GM21825 (cell line): ENCODE results near the gene CLASRP.
A peak's percentile ranks its signal among the peaks of the same experiment; 100 is the strongest.
"Not testable (repeated sequence)": the region's sequence is repeated elsewhere in the genome, so short reads cannot be mapped to it uniquely, and the experiment has no call there.

Experiments used
- ATAC-seq: cut with Tn5 transposase; IDR thresholded peaks from one replicate; pipeline ENCODE4 v1.9.1; 2021; ENCODE audit warnings: mild to moderate bottlenecking, moderate library complexity; ENCODE audit not compliant: unreplicated experiment

CLASRP gene, protein sequence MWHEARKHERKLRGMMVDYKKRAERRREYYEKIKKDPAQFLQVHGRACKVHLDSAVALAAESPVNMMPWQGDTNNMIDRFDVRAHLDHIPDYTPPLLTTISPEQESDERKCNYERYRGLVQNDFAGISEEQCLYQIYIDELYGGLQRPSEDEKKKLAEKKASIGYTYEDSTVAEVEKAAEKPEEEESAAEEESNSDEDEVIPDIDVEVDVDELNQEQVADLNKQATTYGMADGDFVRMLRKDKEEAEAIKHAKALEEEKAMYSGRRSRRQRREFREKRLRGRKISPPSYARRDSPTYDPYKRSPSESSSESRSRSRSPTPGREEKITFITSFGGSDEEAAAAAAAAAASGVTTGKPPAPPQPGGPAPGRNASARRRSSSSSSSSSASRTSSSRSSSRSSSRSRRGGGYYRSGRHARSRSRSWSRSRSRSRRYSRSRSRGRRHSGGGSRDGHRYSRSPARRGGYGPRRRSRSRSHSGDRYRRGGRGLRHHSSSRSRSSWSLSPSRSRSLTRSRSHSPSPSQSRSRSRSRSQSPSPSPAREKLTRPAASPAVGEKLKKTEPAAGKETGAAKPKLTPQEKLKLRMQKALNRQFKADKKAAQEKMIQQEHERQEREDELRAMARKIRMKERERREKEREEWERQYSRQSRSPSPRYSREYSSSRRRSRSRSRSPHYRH

DNA sequence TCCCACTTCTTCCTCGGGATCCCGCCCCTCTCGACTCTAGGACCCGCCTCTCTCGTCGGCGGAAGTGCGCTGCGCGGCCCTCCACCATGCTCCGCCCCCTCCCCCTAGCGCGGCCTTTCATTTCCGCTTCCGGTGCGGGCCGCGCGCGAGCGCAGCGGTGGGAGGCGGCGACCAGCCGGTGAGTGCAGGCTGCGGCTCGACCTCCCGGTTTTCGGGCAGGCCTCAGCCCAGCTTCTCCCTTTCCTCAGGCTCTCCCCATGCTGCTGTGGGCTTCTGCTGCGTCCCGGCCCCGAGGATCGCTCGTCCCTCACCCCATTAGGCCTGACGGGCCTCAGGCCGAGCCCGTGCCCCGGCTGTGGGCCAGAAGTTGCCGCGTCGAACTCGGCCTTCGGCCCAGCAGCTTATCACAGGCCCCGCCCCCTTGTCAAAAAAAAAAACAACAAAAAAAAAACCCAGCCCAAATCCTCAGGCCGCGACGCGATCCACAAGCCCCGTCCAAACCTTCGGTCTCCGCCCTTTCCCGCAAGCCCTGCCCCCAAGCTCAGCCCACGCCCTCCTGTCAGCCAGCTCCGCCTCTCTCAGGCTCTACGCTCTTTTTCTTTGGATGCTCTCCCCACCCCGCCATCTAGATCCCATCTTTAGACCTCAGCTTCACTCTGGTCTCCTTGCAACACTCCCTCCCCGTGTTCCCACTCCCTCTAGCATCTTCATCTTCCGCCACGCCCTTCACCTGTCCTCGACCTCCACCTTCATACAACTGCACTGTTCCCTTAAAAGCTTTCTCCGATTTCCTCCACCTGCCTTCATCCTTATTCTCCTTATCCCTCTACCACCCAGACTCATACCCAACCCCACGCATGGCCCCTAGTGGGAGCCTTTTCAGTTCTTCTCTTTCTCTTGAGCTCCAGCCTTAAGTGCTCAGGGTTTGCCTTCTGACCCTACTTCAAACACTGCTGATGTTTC, at the start of gene CLASRP:
TSS of gene CLASRP (plus strand) at position 115 of the 963 bp plus-strand sequence. CDS start 1,168 bp downstream, outside the sequence.
- ATAC-seq: peak; percentile 81

DNA sequence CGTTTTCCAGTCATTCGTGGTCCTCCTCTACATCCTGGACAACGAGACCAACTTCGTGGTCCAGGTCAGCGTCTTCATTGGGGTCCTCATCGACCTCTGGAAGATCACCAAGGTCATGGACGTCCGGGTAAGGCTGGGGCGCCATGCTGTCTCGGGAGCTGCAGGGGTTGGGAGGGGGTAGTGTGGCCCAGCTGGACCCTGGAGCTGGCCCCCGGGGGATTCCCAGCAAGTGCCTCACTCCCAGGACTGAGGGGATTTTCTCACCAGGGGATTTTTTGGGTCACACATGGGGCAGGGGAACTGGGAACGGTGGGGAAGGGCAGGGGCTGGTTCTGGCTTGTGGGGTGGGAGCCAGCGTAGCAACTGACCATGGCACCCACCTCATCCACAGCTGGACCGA, 48.4 kb upstream of the CLASRP start:
- no peak for ATAC-seq

DNA sequence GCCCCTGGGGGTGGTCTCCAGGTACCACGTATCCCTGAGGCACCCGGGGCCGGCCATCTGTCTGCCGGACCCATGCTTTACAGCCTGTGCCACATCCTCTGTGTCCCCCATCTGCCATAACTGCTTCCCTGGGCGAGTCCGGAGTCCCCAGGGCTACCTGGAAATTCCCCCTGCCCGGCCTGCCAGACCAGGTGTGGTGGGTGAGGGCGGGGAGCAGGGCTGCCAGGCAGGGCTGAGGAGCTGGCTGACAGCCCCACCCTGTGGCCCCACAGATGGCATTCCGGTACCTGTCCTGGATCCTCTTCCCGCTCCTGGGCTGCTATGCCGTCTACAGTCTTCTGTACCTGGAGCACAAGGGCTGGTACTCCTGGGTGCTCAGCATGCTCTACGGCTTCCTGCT, 47.9 kb upstream of the CLASRP start:
- no peak for ATAC-seq

DNA sequence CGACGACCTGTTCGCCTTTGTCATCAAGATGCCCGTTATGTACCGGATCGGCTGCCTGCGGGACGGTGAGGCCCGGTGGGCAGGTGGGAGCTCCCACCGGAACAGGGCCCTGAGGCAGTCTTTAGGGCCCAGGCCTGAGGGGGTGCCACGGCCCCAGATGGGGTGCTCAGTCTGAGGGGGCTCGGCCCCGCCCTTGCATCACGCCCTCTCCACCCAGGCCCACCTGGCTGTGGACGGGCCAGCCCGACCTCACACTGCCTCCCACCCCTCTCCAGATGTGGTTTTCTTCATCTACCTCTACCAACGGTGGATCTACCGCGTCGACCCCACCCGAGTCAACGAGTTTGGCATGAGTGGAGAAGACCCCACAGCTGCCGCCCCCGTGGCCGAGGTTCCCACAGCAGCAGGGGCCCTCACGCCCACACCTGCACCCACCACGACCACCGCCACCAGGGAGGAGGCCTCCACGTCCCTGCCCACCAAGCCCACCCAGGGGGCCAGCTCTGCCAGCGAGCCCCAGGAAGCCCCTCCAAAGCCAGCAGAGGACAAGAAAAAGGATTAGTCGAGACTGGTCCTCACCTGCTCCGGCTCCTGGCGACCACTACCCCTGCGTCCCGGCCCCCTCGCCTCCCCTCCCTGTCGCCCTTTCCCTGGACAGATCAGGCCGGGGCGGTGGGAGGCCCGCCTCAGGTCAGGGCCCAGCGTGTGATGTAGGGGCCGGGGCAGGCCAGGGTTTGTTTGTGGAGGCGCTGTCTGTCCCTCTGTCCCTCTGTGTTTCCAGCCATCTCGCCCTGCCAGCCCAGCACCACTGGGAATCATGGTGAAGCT, 46.3 kb upstream of the CLASRP start:
- no peak for ATAC-seq

DNA sequence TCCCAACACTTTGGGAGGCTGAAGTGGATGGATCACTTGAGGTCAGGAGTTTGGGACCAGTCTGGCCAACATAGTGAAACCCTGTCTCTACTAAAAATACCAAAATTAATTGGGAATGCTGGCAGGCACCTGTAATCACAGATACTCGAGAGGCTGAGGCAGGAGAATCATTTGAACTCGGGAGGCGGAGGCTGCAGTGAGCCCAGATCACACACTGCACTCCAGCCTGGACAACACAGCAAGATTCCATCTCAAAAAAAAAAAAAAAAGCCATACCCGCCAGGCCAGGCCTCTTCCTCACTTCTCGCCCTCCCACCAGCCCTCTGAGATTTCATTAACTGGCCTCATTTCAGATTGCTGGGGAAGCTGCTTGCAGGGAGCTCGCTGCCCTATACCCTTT, 45.3 kb upstream of the CLASRP start:
- ATAC-seq: no peak

DNA sequence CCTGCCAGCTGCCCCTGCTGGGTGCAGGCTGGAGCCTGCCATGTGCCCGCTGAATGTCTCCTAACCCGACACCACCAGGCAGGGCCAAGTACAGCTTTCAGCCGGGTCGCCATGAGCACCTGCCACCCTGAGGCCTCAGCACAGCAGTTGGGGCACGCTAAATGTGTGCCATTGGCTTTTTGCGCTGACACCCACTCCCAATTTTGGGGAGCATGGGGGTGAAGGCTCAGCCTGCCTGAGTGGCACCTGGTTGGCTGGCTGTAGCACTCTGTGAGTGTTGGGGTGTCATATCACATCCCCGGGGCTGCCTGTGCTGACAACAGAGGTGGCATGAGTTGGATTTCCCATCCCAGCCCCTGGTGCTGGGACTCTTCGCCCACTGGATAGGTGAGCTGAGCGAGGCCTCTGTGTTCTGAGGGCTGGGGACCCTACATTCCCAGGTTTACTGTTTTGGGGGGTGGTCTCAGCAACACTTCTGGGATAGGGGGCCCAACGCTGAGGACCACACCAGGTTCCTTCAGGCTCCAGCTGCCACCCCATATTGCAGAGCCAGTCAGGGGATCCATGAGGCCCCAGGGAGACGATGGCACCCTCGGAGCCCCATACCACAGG, 44.8 kb upstream of the CLASRP start:
- ATAC-seq: no peak

DNA sequence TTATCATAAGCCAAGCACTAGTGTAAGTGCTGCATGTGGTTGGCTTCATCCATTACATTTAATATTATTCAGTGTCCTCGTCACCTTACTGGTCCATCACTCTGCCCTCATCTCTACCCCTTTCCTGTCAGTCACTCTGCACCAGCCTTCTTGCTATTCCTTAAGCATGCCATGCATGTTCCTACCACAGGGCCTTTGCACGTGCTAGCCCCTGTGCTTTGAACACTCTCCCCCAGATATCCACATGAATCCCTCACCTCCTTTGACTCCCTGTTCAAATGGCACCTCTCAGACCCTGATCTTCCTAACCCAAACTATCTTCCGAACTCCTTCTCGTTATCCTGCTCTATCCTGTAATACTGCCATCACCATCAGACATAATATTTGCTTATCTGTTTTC, 40.8 kb upstream of the CLASRP start:
- ATAC-seq: no peak

DNA sequence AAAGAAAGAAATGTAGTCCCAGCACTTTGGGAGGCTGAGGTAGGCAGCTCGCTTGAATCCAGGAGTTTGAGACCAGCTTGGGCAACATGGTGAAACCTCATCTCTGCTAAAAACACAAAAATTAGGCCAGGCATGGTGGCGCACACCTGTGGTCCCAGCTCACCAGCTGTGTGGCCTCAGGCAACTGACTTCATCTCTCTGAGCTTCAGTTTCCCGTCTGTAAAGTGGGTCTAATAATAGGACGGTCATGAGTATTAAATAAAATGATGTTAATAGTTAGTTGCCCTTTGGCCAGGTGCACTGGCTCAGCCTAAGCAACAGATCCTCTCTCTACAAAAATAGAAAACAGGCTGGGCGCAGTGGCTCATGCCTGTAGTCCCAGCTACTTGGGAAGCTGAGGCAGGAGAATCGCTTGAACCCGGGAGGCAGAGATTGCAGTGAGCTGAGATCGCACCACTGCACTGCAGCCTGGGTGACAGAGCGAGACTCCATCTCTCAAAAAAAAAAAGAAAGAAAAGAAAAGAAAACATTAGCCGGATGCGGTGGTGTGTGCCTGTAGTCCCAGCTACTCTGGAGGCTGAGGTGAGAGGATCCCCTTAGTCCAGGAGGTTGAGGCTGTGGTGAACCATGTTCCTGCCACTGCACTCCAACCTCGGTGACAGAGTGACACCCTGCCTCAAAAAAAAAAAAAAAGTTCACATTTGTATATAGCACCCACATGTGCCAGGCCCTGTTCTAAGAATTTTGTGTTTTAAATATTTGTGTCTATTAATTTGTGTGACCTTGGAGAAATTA, 39.5 kb upstream of the CLASRP start:
- not testable (repeated sequence) for ATAC-seq

DNA sequence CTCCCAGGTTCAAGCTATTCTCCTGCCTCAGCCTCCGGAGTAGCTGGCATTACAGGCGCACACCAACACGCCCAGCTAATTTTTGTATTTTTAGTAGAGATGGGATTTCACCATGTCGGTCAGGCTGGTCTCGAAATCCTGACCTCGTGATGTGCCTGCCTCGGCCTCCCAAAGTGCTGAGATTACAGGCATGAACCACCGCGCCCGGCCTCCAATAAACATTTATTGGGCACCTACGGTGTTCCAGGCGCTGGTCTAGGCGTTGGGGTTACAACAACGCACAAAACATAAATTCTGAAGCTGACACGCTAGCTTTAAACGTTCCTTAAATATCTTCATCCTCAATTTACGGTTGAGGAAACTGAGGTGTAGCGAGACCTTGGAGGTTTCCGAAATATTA, 38.2 kb upstream of the CLASRP start:
- ATAC-seq: not testable (repeated sequence)

DNA sequence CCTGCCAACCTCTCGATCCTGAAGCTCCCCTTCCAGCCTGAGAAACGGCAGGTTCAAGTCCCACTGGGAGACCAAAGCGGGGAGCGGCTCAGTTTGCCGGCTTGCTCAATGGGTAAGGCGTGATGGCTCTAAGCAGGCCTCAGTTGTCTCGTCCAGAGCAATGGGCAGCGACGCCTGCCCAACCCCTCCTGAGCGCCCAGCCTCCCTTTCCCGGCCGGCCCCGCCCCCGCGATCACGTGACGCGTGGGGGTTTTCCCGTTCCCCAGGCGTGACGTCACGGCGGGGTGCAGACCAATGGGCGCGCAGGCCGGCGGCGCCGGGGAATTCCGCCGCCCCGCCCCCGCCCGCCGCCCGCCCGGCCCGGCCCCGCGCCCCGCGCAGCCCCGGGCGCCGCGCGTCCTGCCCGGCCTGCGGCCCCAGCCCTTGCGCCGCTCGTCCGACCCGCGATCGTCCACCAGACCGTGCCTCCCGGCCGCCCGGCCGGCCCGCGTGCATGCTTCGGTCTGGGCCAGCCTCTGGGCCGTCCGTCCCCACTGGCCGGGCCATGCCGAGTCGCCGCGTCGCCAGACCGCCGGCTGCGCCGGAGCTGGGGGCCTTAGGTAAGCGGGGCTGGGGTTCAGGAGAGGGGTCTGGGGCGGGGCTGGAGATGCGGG, 37.6 kb upstream of the CLASRP start, which contains the start of gene RELB:
TSS of gene RELB (plus strand) at position 378 of the 653 bp plus-strand sequence. CDS start at position 494, 116 bp downstream.
- ATAC-seq: peak; percentile 46

DNA sequence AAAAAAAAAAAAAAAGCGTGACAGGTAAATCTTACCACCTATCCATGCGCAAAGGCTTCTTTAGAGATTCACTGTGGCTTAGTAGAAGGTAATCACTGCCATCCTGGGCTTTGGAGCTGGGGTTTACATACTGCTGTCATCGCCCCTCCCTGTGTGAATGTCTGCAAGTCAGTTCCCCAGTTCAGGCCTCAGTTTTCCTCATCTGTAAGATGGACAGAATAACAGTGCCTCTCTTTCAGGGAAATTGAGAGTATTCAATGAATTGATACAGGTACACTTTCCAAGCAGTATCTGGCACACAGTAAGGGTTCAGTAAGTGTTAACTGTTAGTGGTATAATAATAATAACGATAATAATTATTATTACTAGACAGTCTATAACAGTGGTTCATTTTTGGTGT, 35.4 kb upstream of the CLASRP start:
- no peak for ATAC-seq

DNA sequence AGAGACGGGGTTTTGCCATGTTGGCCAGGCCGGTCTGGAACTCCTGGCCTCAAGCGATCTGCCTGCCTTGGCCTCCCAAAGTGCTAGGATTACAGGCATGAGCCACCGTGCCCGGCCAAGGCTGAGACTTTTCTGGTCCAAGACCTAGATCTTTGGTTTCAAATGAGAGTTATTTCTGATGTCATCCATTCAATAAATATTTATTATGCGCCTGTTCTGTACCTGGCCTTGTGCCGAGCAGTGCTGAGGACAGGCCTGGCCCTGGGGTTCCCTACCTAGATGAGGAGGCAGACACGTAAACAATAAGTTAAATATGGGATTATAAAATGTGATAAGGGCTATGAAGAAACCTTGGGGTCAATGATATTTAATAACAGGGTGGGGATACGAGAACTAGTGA, 33.1 kb upstream of the CLASRP start:
- no peak for ATAC-seq

DNA sequence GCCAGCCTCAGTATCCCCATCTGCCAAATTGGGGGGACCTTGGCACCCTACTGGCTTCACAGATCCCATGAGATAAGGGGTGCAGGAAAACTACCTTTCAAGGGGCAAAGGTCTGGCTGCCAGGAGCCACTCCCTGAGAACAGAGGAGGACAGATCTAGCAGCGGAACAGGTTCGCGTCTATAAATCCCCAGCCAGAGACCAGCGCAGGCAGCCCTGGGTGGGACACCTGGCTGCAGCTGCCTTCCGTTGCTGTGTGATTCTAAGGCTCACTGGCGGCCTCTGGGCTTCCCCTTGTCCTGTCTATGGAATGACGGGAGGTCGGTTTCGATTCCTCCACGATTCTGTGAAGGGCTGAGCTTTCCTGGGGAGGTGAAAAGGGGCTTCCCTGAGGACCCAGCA, 30.3 kb upstream of the CLASRP start:
- ATAC-seq: no peak

DNA sequence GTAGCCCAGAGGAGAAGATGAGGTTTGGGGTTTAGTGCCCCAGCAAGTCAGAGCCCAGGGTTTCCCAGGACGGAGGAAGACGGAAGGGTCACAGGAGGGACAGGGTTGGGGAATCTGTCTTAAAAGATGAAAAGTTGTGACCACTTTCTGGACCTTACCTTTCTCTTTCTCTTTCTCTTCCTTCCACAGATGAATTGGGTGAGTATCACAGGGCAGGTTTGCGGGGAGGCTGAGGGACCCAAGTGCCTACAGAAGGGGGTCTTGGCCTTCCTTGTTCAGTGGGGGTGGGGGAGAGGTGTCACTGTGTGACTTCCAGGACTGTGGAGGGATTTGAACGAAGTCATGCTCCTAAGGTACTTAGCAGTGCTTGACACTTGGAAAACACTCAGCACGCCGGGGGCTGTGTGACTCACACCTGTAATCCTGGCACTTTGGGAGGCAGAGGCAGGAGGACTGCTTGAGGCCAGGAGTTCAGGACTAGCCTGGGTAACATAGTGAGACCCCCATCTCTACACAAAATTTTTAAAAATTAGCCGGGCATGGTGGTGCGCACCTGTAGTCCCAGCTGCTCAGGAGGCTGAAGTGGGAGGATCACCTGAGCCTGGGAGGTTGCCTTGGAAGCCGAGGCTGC, 29.1 kb upstream of the CLASRP start:
- no peak for ATAC-seq

DNA sequence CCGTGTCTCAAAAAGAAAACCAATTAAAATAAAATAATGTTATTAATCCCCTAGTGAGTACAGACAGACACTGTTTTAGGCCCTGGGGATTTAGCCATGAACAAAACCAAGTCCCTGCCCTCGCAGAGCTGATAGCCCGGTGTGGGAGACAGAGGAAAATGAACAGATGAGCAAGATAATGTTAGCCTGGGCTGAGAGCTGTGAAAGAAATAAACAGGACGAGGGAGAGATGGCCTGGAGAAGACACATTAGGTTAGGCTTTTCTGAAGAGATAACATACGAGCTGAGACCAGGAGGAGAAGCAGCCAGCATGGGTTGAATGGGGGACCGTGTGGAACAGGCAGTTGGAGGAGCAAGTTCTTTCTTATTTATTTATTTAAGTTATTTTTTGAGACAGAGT, 28.5 kb upstream of the CLASRP start:
- ATAC-seq: no peak

DNA sequence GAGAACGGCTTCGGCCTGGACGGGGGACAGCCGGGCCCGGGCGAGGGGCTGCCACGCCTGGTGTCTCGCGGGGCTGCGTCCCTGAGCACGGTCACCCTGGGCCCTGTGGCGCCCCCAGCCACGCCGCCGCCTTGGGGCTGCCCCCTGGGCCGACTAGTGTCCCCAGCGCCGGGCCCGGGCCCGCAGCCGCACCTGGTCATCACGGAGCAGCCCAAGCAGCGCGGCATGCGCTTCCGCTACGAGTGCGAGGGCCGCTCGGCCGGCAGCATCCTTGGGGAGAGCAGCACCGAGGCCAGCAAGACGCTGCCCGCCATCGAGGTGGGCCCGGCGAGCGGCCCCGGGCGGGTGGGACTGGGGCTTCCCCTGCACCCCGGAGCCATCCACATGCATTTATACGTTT, 26.9 kb upstream of the CLASRP start:
- no peak for ATAC-seq

DNA sequence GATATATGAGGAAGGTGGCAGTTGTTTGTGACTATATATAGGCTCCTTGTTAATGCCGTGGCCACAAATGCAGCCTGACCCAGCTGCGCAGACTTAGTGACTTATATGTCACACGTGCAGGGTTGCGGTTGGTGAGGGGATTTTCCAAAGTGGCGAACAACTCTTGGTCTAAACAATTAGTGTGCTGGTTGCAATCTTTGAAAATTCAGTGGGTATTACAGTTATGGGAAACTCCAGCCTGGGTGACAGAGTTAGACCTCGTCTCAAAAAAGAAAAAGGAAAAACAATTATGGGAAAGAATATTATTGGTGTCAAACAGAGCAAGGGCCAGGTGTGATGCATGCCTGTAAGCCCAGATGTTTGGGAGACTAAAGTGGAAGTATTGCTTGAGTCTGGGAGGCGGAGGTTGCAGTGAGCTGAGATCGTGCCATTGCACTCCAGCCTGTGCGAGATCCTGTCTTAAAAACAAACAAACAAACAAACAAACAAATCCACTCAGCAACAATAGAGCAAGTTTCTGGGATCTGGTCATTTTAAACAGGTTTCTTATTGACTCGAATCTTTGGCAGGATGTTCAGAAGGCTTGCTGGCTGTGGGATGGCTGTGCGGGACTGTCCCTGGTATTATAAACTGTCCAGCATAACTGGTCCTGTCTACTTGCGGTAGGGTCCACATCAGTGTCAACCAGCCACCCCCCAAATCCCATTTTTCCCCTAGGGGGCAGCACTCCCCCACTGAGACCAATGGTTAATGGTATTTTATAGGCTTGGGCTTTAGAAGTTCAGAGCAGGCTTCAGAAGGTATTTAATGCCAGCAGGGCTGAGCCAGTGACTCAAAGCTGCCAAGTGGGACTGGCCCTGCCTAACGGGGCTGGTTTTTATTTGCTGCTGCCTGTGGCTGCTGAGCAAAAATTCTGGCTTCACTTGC, 22.2 kb upstream of the CLASRP start:
- ATAC-seq: peak; percentile 65
